ENCODE results near the gene TTLL4. TPM values are rescaled to one million over a fixed set of nuclear protein-coding genes. Genes with fewer than 3 reads are reported as not detected.
A peak's percentile ranks its signal among the peaks of the same experiment; 100 is the strongest.

Gene TTLL4
- total and polyA plus RNA-seq, 4 donors, result 18.6 to 30.5 (median 22.3) TPM

- H3K4me1 ChIP-seq (ENCODE audit: control insufficient read depth in 5 of 5, insufficient read depth in 5 of 5, low read length in 5 of 5), result no peaks in the 10 kb centered on the region
- WGBS, 2 donors, result 80 to 96% methylated on average over 1 of the region's 1 CpG
- no peak for TF ChIP-seq CTCF (IDR thresholded peaks at IDR 0.05; ENCODE audit: control extremely low read depth, extremely low read depth)
- ATAC-seq (ENCODE audit: insufficient read depth, low FRiP score) (no peak), DNase-seq (no peak)
- no peak overlapping the region for H3K27ac ChIP-seq (ENCODE audit: low read depth in 1 of 2, low read length in 1 of 2)
- no peaks in the 10 kb centered on the region for H3K27me3 ChIP-seq (ENCODE audit: control insufficient read depth in 3 of 3, insufficient read depth in 3 of 3, low read length in 2 of 3)
- no peaks in the 10 kb centered on the region for H3K36me3 ChIP-seq (ENCODE audit: control insufficient read depth in 4 of 4, insufficient read depth in 4 of 4, low read length in 4 of 4)
- H3K9me3 ChIP-seq (ENCODE audit: control insufficient read depth in 4 of 4, insufficient read depth in 3 of 4, low read length in 3 of 4), result no peaks in the 10 kb centered on the region
- no peak overlapping the region for H3K9ac ChIP-seq (ENCODE audit: insufficient read depth in 1 of 2, low read length in 2 of 2)
- no peak overlapping the region for H3K4me3 ChIP-seq
These were observed 81.8 kb downstream of the TTLL4 start for GRCh38 chr2:218792433-218792832.

GRCh38 chr2:218796691-218797090 lies 86.1 kb downstream of the TTLL4 start:
- H3K9ac ChIP-seq (ENCODE audit: insufficient read depth in 1 of 2, low read length in 2 of 2), result no peak overlapping the region
- H3K4me1 ChIP-seq (ENCODE audit: control insufficient read depth in 5 of 5, insufficient read depth in 5 of 5, low read length in 5 of 5), result peaks cover 0 to 11% (median 4%) of the 10 kb centered on the region in 5 donors
- no peak overlapping the region for H3K4me3 ChIP-seq
- no peak for ATAC-seq (ENCODE audit: insufficient read depth, low FRiP score)
- H3K27ac ChIP-seq (ENCODE audit: low read depth in 1 of 2, low read length in 1 of 2), result no peak overlapping the region
- DNase-seq, result no peak
- no peaks in the 10 kb centered on the region for H3K9me3 ChIP-seq (ENCODE audit: control insufficient read depth in 4 of 4, insufficient read depth in 3 of 4, low read length in 3 of 4)
- WGBS, 2 donors, result 95% methylated on average over 4 of the region's 4 CpGs
- no peaks in the 10 kb centered on the region for H3K36me3 ChIP-seq (ENCODE audit: control insufficient read depth in 4 of 4, insufficient read depth in 4 of 4, low read length in 4 of 4)
- no peak for TF ChIP-seq CTCF (IDR thresholded peaks at IDR 0.05; ENCODE audit: control extremely low read depth, extremely low read depth)
- H3K27me3 ChIP-seq (ENCODE audit: control insufficient read depth in 3 of 3, insufficient read depth in 3 of 3, low read length in 2 of 3), result no peaks in the 10 kb centered on the region

- Histone ChIP-seq H3K4me3 (no peak overlapping the region), H3K9me3 (ENCODE audit: control insufficient read depth in 4 of 4, insufficient read depth in 3 of 4, low read length in 3 of 4) (no peaks in the 10 kb centered on the region), H3K9ac (ENCODE audit: insufficient read depth in 1 of 2, low read length in 2 of 2) (no peak overlapping the region), H3K27me3 (ENCODE audit: control insufficient read depth in 3 of 3, insufficient read depth in 3 of 3, low read length in 2 of 3) (no peaks in the 10 kb centered on the region), H3K36me3 (ENCODE audit: control insufficient read depth in 4 of 4, insufficient read depth in 4 of 4, low read length in 4 of 4) (no peaks in the 10 kb centered on the region), H3K4me1 (ENCODE audit: control insufficient read depth in 5 of 5, insufficient read depth in 5 of 5, low read length in 5 of 5) (peaks cover 0 to 17% (median 5%) of the 10 kb centered on the region in 5 donors), H3K27ac (ENCODE audit: low read depth in 1 of 2, low read length in 1 of 2) (no peak overlapping the region)
- WGBS, 2 donors, result 45 to 53% methylated on average over 12 of the region's 12 CpGs
- DNase-seq (peak in 1 of 3 donors; percentile 40), ATAC-seq (ENCODE audit: insufficient read depth, low FRiP score) (no peak)
- no peak for TF ChIP-seq CTCF (IDR thresholded peaks at IDR 0.05; ENCODE audit: control extremely low read depth, extremely low read depth)
These were observed 88.3 kb downstream of the TTLL4 start for GRCh38 chr2:218798767-218799504.
